PC-9 (cell line): ENCODE data around the gene ALG14. TPM values are rescaled to one million over a fixed set of nuclear protein-coding genes. Genes with fewer than 3 reads are reported as not detected.
"Not testable (repeated sequence)": the region's sequence is repeated elsewhere in the genome, so short reads cannot be mapped to it uniquely, and the experiment has no call there.

Source experiments
- BruUV-seq: library from RNA; stranded (reverse); fragments of 400-500 nt; replicated peaks from 2 replicates; lab custom pipeline; 2021; lab: Mats Ljungman, UMichigan
- CTCF ChIA-PET: fragments of 300-600 bp; sonication (Branson Sonifier 250); formaldehyde crosslinking; loops from one replicate; lab custom pipeline; 2022; ENCODE audit warnings: antibody characterized with exemption; lab: Charles Lee
- POLR2A ChIA-PET: fragments of 300-600 bp; sonication (Branson Sonifier 250); formaldehyde crosslinking; loops from one replicate; lab custom pipeline; 2022; ENCODE audit warnings: antibody characterized with exemption; ENCODE audit not compliant: unreplicated experiment; lab: Charles Lee
- DNase-seq, 2 experiments: peaks; one replicate each; pipeline versions ENCODE4 v3.0.0 to v3.0.0-alpha.2; 2015 to 2022; ENCODE audit warnings: mixed read lengths in 1 of 2
- H2AFZ ChIP-seq: fragments of 200-600 bp; sonication (generic); 2 replicates; pipeline ENCODE4 v1.8.1; 2017; ENCODE audit warnings: antibody characterized with exemption
- H3F3A ChIP-seq: fragments of 200-600 bp; sonication (generic); 2 replicates; pipeline ENCODE4 v1.8.1; 2017; ENCODE audit warnings: antibody characterized with exemption, mild to moderate bottlenecking, low read depth; ENCODE audit not compliant: insufficient read depth
- H3K27ac ChIP-seq: fragments of 200-600 bp; sonication (generic); 2 replicates; pipeline ENCODE4 v1.6.1; 2016; ENCODE audit warnings: mixed run types
- H3K27me3 ChIP-seq: fragments of 200-600 bp; sonication (generic); 2 replicates; pipeline ENCODE4 v1.6.1; 2016; ENCODE audit warnings: low read depth, mixed run types; ENCODE audit not compliant: insufficient read depth
- H3K36me3 ChIP-seq: fragments of 200-600 bp; sonication (generic); 2 replicates; pipeline ENCODE4 v1.6.1; 2016; ENCODE audit warnings: low read depth, mixed run types
- H3K4me1 ChIP-seq: fragments of 200-600 bp; sonication (generic); replicated peaks from 2 replicates; pipeline ENCODE4 v1.6.1; 2016; ENCODE audit warnings: mixed run types; ENCODE audit not compliant: insufficient read depth
- H3K4me2 ChIP-seq: fragments of 200-600 bp; sonication (generic); 2 replicates; pipeline ENCODE4 v1.6.1; 2017; ENCODE audit warnings: mixed run types
- H3K4me3 ChIP-seq: fragments of 200-600 bp; sonication (generic); 2 replicates; pipeline ENCODE4 v1.6.1; 2016; ENCODE audit warnings: mixed run types
- H3K79me2 ChIP-seq: fragments of 200-600 bp; sonication (generic); 2 replicates; pipeline ENCODE4 v1.6.1; 2017; ENCODE audit warnings: low read depth, mixed run types
- H3K9me2 ChIP-seq: fragments of 200-600 bp; sonication (generic); 2 replicates; pipeline ENCODE4 v1.8.1; 2017; ENCODE audit warnings: mild to moderate bottlenecking; ENCODE audit not compliant: insufficient read depth
- H3K9me3 ChIP-seq: fragments of 200-600 bp; sonication (generic); 2 replicates; pipeline ENCODE4 v1.8.1; 2016; ENCODE audit warnings: low read depth; ENCODE audit not compliant: insufficient read depth
- H4K20me1 ChIP-seq: fragments of 200-600 bp; sonication (generic); 2 replicates; pipeline ENCODE4 v1.8.1; 2017; ENCODE audit not compliant: insufficient read depth
- CTCF ChIP-seq: fragments of 200-600 bp; sonication (generic); conservative IDR thresholded peaks from 2 replicates; pipeline ENCODE4 v1.6.1; 2017; ENCODE audit warnings: mixed run types, antibody characterized with exemption, mild to moderate bottlenecking, moderate library complexity
- EZH2 ChIP-seq: fragments of 200-600 bp; sonication (generic); IDR thresholded peaks from 2 replicates; pipeline ENCODE4 v1.8.0; 2017; ENCODE audit warnings: antibody characterized with exemption, low read depth
- intact Hi-C: fragments of 100-400 bp; cut with micrococcal nuclease; formaldehyde crosslinking; loops from one replicate; pipeline ENCODE4 v1.10.0; 2022; ENCODE audit not compliant: unreplicated experiment
- total RNA-seq: library from RNA; stranded (reverse); gene quantifications from 2 replicates; pipeline ENCODE4 v1.2.3, GENCODE V29; 2021

ALG14 gene
- total RNA-seq, 1 experiment from 2014 or later, result 8.6 TPM

- Histone ChIP-seq H3K79me2 (no peaks in the 10 kb centered on the region), H3K4me3 (no peak overlapping the region), H4K20me1 (no peaks in the 10 kb centered on the region), H3K9me3 (no peaks in the 10 kb centered on the region; the same call in 1 of the 2 replicates), H3F3A (peaks cover 5% of the 10 kb centered on the region; the same call in 1 of the 2 replicates), H3K9me2 (no peaks in the 10 kb centered on the region), H3K36me3 (no peaks in the 10 kb centered on the region), H3K4me2 (no peak overlapping the region), H2AFZ (no peak overlapping the region), H3K27ac (no peak overlapping the region), H3K27me3 (no peaks in the 10 kb centered on the region), H3K4me1 (no peaks in the 10 kb centered on the region)
- CTCF ChIA-PET, result no interaction called here
- POLR2A ChIA-PET, result no interaction called here
- no peak for TF ChIP-seq CTCF
- no peak for TF ChIP-seq EZH2
- BruUV-seq, result no TSS peak
- no peak for DNase-seq
- intact Hi-C loops, result loop anchor here (10.0 kb wide), 1 partner anchor 1025 kb away; no protein-coding TSS in a partner anchor
Measured at GRCh38 chr1:95049935-95050334, 22.8 kb downstream of the ALG14 start.

GRCh38 chr1:95048317-95048716 lies 24.4 kb downstream of the ALG14 start:
- CTCF ChIA-PET, result no interaction called here
- Histone ChIP-seq H3K4me3 (no peak overlapping the region), H3K27me3 (no peaks in the 10 kb centered on the region), H4K20me1 (no peaks in the 10 kb centered on the region), H3F3A (peaks cover 5% of the 10 kb centered on the region; the same call in 1 of the 2 replicates), H3K9me2 (no peaks in the 10 kb centered on the region), H2AFZ (no peak overlapping the region), H3K4me1 (no peaks in the 10 kb centered on the region), H3K4me2 (no peak overlapping the region), H3K36me3 (no peaks in the 10 kb centered on the region), H3K79me2 (no peaks in the 10 kb centered on the region), H3K27ac (no peak overlapping the region), H3K9me3 (no peaks in the 10 kb centered on the region)
- POLR2A ChIA-PET, result interaction anchor here (0.6 kb wide), 1 partner anchor 39 kb away, joined by 3 read pairs; no protein-coding TSS in a partner anchor
- TF ChIP-seq EZH2 (no peak), CTCF (no peak)
- intact Hi-C loops, result loop anchor here (10.0 kb wide), 1 partner anchor 1024 kb away; no protein-coding TSS in a partner anchor
- DNase-seq, result no peak
- BruUV-seq, result no TSS peak

- DNase-seq, H3K36me3 ChIP-seq, H3K79me2 ChIP-seq, H3K4me3 ChIP-seq, H3F3A ChIP-seq, BruUV-seq, H3K4me1 ChIP-seq, H3K9me3 ChIP-seq, H2AFZ ChIP-seq, H3K4me2 ChIP-seq, CTCF ChIA-PET, H3K27me3 ChIP-seq, H3K27ac ChIP-seq, H3K9me2 ChIP-seq, H4K20me1 ChIP-seq: not testable (repeated sequence)
- intact Hi-C loops, result loop anchor here (10.0 kb wide), 1 partner anchor 1023 kb away; no protein-coding TSS in a partner anchor
- POLR2A ChIA-PET, result interaction anchor here (0.6 kb wide), 1 partner anchor 88 kb away, joined by 6 read pairs; no protein-coding TSS in a partner anchor
Measured at GRCh38 chr1:95047624-95048023, 25.1 kb downstream of the ALG14 start.
